H1 (cell line): ENCODE results near the gene TBC1D10A. TPM values are rescaled to one million over a fixed set of nuclear protein-coding genes. Genes with fewer than 3 reads are reported as not detected.

Source experiments
- CTCF ChIA-PET: fragments of 300-600 bp; sonication (Branson Sonifier 250); formaldehyde crosslinking; loops from one replicate; lab custom pipeline; 2021; ENCODE audit not compliant: partially characterized antibody; lab: Charles Lee
- POLR2A ChIA-PET: fragments of 300-600 bp; sonication (Branson Sonifier 250); formaldehyde crosslinking; loops from one replicate; lab custom pipeline; 2021; ENCODE audit warnings: inconsistent platforms; ENCODE audit not compliant: partially characterized antibody; lab: Charles Lee
- DNase-seq, 2 experiments: peaks; one replicate each; pipeline versions ENCODE4 v3.0.0 to v3.0.0-alpha.2; 2010 to 2022; ENCODE audit warnings: low spot score in 2 of 2, low read depth in 1 of 2, mixed read lengths in 1 of 2
- FAIRE-seq: peaks from 2 replicates; lab custom pipeline; 2011; peaks lifted over from hg19 to GRCh38; lab: Jason Lieb, UNC
- H2AFZ ChIP-seq: 2 replicates; pipeline ENCODE4 v1.8.1; 2012; ENCODE audit warnings: low read length, inconsistent platforms
- H2AK5ac ChIP-seq: 2 replicates; pipeline ENCODE4 v1.6.1; 2013; ENCODE audit warnings: low read depth, low read length
- H2BK120ac ChIP-seq: replicated peaks from 2 replicates; pipeline ENCODE3; 2013; ENCODE audit warnings: low read depth, low read length, inconsistent platforms
- H2BK12ac ChIP-seq: 2 replicates; pipeline ENCODE4 v1.6.1; 2013; ENCODE audit warnings: low read depth, low read length
- H2BK15ac ChIP-seq: 2 replicates; pipeline ENCODE4 v1.6.1; 2013; ENCODE audit warnings: low read length
- H2BK20ac ChIP-seq: 2 replicates; pipeline ENCODE4 v1.6.1; 2013; ENCODE audit warnings: low read length
- H2BK5ac ChIP-seq: 2 replicates; pipeline ENCODE4 v1.6.1; 2013; ENCODE audit warnings: low read depth, low read length
- H3K14ac ChIP-seq: 2 replicates; pipeline ENCODE4 v1.6.1; 2013; ENCODE audit warnings: inconsistent platforms; ENCODE audit not compliant: insufficient read length
- H3K18ac ChIP-seq: 2 replicates; pipeline ENCODE4 v1.6.1; 2013; ENCODE audit warnings: low read length; ENCODE audit errors: extremely low read depth
- H3K23ac ChIP-seq: 2 replicates; pipeline ENCODE4 v1.6.1; 2013; ENCODE audit warnings: inconsistent platforms; ENCODE audit not compliant: insufficient read length
- H3K23me2 ChIP-seq: 2 replicates; pipeline ENCODE4 v1.6.1; 2013; ENCODE audit warnings: low read depth, low read length
- H3K27ac ChIP-seq: 2 replicates; pipeline ENCODE4 v1.6.1; 2011; ENCODE audit warnings: low read depth, low read length, inconsistent platforms
- H3K27me3 ChIP-seq, 4 experiments: replicated peaks in 1 of 4; 1 replicate in 1 of 4; 2 replicates in 3 of 4; pipeline versions ENCODE4 v1.6.1 to v1.8.1; 2011 to 2013; ENCODE audit warnings: low read length in 3 of 4, mild to moderate bottlenecking in 3 of 4, inconsistent platforms in 2 of 4, mixed read lengths in 2 of 4, moderate library complexity in 1 of 4; ENCODE audit not compliant: control insufficient read depth in 3 of 4, insufficient read depth in 3 of 4; ENCODE audit errors: extremely low read depth in 1 of 4
- H3K36me3 ChIP-seq, 4 experiments: 2 replicates each; pipeline versions ENCODE4 v1.6.1 to v1.8.1; 2011 to 2013; ENCODE audit warnings: mild to moderate bottlenecking in 4 of 4, low read length in 3 of 4, moderate library complexity in 2 of 4, control low read depth in 1 of 4, inconsistent platforms in 1 of 4; ENCODE audit not compliant: insufficient read depth in 4 of 4, control insufficient read depth in 2 of 4
- H3K4ac ChIP-seq: replicated peaks from 2 replicates; pipeline ENCODE3; 2013; ENCODE audit warnings: low read length, low read depth, mixed read lengths, inconsistent platforms; ENCODE audit not compliant: insufficient read length
- H3K4me1 ChIP-seq, 4 experiments: replicated peaks in 1 of 4; 1 replicate in 1 of 4; 2 replicates in 3 of 4; pipeline versions ENCODE4 v1.6.1 to v1.8.1; 2011 to 2013; ENCODE audit warnings: low read length in 3 of 4, inconsistent platforms in 2 of 4, mixed read lengths in 1 of 4; ENCODE audit not compliant: insufficient read depth in 4 of 4, control insufficient read depth in 3 of 4
- H3K4me2 ChIP-seq, 2 experiments: 2 replicates each; pipeline versions ENCODE4 v1.6.1 to v1.8.1; 2011 to 2013; ENCODE audit warnings: low read depth in 2 of 2, low read length in 2 of 2, control low read depth in 1 of 2, inconsistent platforms in 1 of 2, mild to moderate bottlenecking in 1 of 2; ENCODE audit not compliant: insufficient read depth in 1 of 2
- H3K4me3 ChIP-seq, 4 experiments: fragments of 200-600, 300-600 bp in 1 of 4; sonication (generic), shearing (Covaris generic), sonication (Bioruptor Twin) in 1 of 4; 2 replicates each; pipeline versions ENCODE4 v1.5.1 to v1.8.1; 2011 to 2016; ENCODE audit warnings: low read length in 4 of 4, low read depth in 3 of 4, control low read depth in 2 of 4, inconsistent platforms in 2 of 4, mild to moderate bottlenecking in 2 of 4, mixed read lengths in 1 of 4, moderate library complexity in 1 of 4; ENCODE audit not compliant: insufficient read depth in 2 of 4; ENCODE audit errors: extremely low read depth in 1 of 4
- H3K56ac ChIP-seq: replicated peaks from 2 replicates; pipeline ENCODE3; 2013; ENCODE audit warnings: low read depth, mild to moderate bottlenecking, mixed read lengths, low read length, inconsistent platforms; ENCODE audit not compliant: insufficient read length
- H3K79me1 ChIP-seq: 2 replicates; pipeline ENCODE4 v1.6.1; 2013; ENCODE audit warnings: low read depth, low read length, control low read depth
- H3K79me2 ChIP-seq, 2 experiments: 2 replicates each; pipeline versions ENCODE4 v1.6.1 to v1.8.1; 2012 to 2013; ENCODE audit warnings: low read length in 2 of 2, mild to moderate bottlenecking in 2 of 2, inconsistent platforms in 1 of 2; ENCODE audit not compliant: insufficient read depth in 2 of 2, control insufficient read depth in 1 of 2
- H3K9ac ChIP-seq, 4 experiments: replicated peaks in 1 of 4; 1 replicate in 1 of 4; 2 replicates in 3 of 4; pipeline versions ENCODE4 v1.6.1 to v1.8.1; 2011 to 2013; ENCODE audit warnings: low read depth in 3 of 4, low read length in 3 of 4, control low read depth in 2 of 4, mild to moderate bottlenecking in 2 of 4, moderate library complexity in 2 of 4, inconsistent platforms in 1 of 4; ENCODE audit errors: extremely low read depth in 1 of 4
- H3K9me3 ChIP-seq, 2 experiments: 2 replicates each; pipeline versions ENCODE4 v1.6.1 to v1.8.1; 2012 to 2013; ENCODE audit warnings: mild to moderate bottlenecking in 2 of 2, moderate library complexity in 2 of 2, control low read depth in 1 of 2, inconsistent platforms in 1 of 2, low read depth in 1 of 2, low read length in 1 of 2, mixed read lengths in 1 of 2; ENCODE audit not compliant: insufficient read depth in 2 of 2
- H4K20me1 ChIP-seq, 2 experiments: replicated peaks in 1 of 2; 2 replicates each; pipeline versions ENCODE3 to v1.8.1; 2011 to 2013; ENCODE audit warnings: inconsistent platforms in 2 of 2, low read length in 2 of 2, mild to moderate bottlenecking in 1 of 2; ENCODE audit not compliant: insufficient read depth in 2 of 2, control insufficient read depth in 1 of 2
- H4K5ac ChIP-seq: 2 replicates; pipeline ENCODE4 v1.6.1; 2013; ENCODE audit warnings: low read length, low read depth, mixed read lengths, inconsistent platforms; ENCODE audit not compliant: insufficient read length
- H4K8ac ChIP-seq: 2 replicates; pipeline ENCODE4 v1.8.0; 2013; ENCODE audit warnings: mild to moderate bottlenecking, moderate library complexity, low read length, inconsistent platforms; ENCODE audit not compliant: insufficient read depth; ENCODE audit errors: extremely low read depth
- H4K91ac ChIP-seq: replicated peaks from 2 replicates; pipeline ENCODE3; 2013; ENCODE audit warnings: low read length, mixed read lengths, inconsistent platforms; ENCODE audit not compliant: insufficient read length
- CHD1 ChIP-seq: IDR thresholded peaks from 2 replicates; pipeline ENCODE4 v1.6.1; 2012; ENCODE audit warnings: low read depth, low read length, improper control_type of control experiment
- GABPA ChIP-seq: IDR thresholded peaks from 2 replicates; pipeline ENCODE4 v1.6.1; 2011; ENCODE audit warnings: mild to moderate bottlenecking, low read length, moderate library complexity, borderline replicate concordance; ENCODE audit not compliant: insufficient read depth
- JUND ChIP-seq: IDR thresholded peaks from 2 replicates; pipeline ENCODE4 v1.6.1; 2011; ENCODE audit warnings: mild to moderate bottlenecking, improper control_type of control experiment, low read length
- NANOG ChIP-seq: IDR thresholded peaks from 2 replicates; pipeline ENCODE4 v1.6.1; 2011; ENCODE audit warnings: low read length, low read depth, mild to moderate bottlenecking, inconsistent platforms; ENCODE audit not compliant: insufficient read depth, poor library complexity, severe bottlenecking
- USF2 ChIP-seq: IDR thresholded peaks from 2 replicates; pipeline ENCODE4 v1.6.1; 2011; ENCODE audit warnings: low read length, improper control_type of control experiment
- WGBS, 2 experiments: shearing (Covaris generic) in 1 of 2; methylation state at CpG; one replicate each; pipeline versions ENCODE4 v1.1.6 to v1.1.7; 2013 to 2015; ENCODE audit warnings: low lambda C conversion rate in 2 of 2, mixed read lengths in 2 of 2, inconsistent platforms in 1 of 2, low coverage in 1 of 2, missing lambda C conversion rate in 1 of 2; ENCODE audit not compliant: insufficient replicate concordance in 2 of 2, insufficient coverage in 1 of 2, insufficient read length in 1 of 2; ENCODE audit errors: extremely low coverage in 1 of 2, missing lambda C conversion rate in 1 of 2; 5-methylcytosine and 5-hydroxymethylcytosine counted together
- polyA plus RNA-seq, 7 experiments: library from polyadenylated mRNA; depleted of rRNA in 3 of 7; stranded (reverse) in 5 of 7; unstranded in 2 of 7; fragments of >200 nt in 5 of 7; fragments of 200-250 nt in 2 of 7; gene quantifications; 1 replicate in 5 of 7; 2 replicates in 1 of 7; 4 replicates in 1 of 7; pipeline versions ENCODE4 v1.2.1 to v1.2.3, GENCODE V29; 2011 to 2013; ENCODE audit warnings: missing spikeins in 2 of 7, mixed read lengths in 2 of 7
- total RNA-seq: library from RNA; stranded (reverse); fragmentation: NEBNext Ultra II Directional; extraction: Animal tissue kit (Norgen Biotek cat#: 25700); gene quantifications from 2 replicates; pipeline ENCODE4 v1.2.1, GENCODE V29; 2021

TBC1D10A gene
- total and polyA plus RNA-seq, 2 of the 8 experiments (the other 6 are each of a cell fraction or from before 2014, with no cell fraction given), result 5.4 to 7.0 TPM

DNA sequence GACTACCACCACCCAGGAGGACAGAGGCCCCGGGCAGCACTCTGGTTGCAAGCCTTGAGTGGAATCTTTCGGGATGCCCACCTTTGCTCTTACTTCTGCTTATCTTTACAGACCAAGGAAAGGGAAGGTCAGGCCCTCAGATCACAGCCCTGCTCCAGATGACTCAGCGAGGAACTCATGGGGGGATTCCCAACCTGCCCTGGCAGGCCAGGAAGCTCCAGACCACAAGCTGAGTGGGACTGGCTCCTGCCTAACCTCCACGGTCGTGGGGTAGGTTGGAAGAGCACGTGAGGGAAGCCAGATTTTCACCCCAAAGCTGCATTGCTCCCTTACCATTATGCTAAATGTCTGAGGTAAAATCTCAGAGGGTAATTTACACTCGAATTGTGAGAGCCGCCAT, 11.8 kb downstream of the TBC1D10A start:
- DNase-seq, result no peak
- Histone ChIP-seq H3K4me2 (no peak overlapping the region), H4K8ac (no peak overlapping the region), H3K4ac (no peak overlapping the region), H3K79me2 (no peaks in the 10 kb centered on the region), H4K91ac (no peak overlapping the region), H4K5ac (no peak overlapping the region), H3K4me3 (no peak overlapping the region), H4K20me1 (peaks cover 0 to 2% of the 10 kb centered on the region in 2 experiments), H2AK5ac (no peak overlapping the region)
- CTCF ChIA-PET, result interaction anchor here (0.6 to 20.1 kb wide), 2 partner anchors 19 to 26 kb away, joined by 3 to 203 read pairs; partner anchors contain the start of gene CASTOR1
- WGBS, 2 experiments, result 82% methylated on average over 8 of the region's 8 CpGs; no CpG with 5 or more reads in 1 of the 2 experiments
- TF ChIP-seq NANOG (no peak), JUND (no peak), GABPA (no peak), USF2 (no peak), CHD1 (no peak)
- TF ChIP-seq, all 59 proteins: peak for 0
- no peak for FAIRE-seq
- H3K23ac ChIP-seq, result no peak overlapping the region
- H3K9ac ChIP-seq, result no peak overlapping the region
- no peaks in the 10 kb centered on the region for H3K36me3 ChIP-seq
- no peak overlapping the region for H3K27ac ChIP-seq
- H3K23me2 ChIP-seq, result no peaks in the 10 kb centered on the region
- H2BK15ac ChIP-seq, result no peak overlapping the region
- H3K56ac ChIP-seq, result no peak overlapping the region
- H2AFZ ChIP-seq, result no peak overlapping the region
- H3K27me3 ChIP-seq, result no peaks in the 10 kb centered on the region
- no peak overlapping the region for H2BK5ac ChIP-seq
- POLR2A ChIA-PET, result interaction anchor here (1.0 kb wide), 1 partner anchor 11 kb away, joined by 3 read pairs; no protein-coding TSS in a partner anchor
- peaks cover 5% of the 10 kb centered on the region; the same call in 1 of the 2 replicates for H3K79me1 ChIP-seq
- no peak overlapping the region for H3K18ac ChIP-seq
- H2BK120ac ChIP-seq, result no peak overlapping the region
- H3K14ac ChIP-seq, result no peak overlapping the region
- H3K9me3 ChIP-seq, result no peaks in the 10 kb centered on the region
- H3K4me1 ChIP-seq, result peaks cover 0 to 5% (median 1%) of the 10 kb centered on the region in 4 experiments; a peak in 3 of 7 replicates
- no peak overlapping the region for H2BK12ac ChIP-seq
- no peak overlapping the region for H2BK20ac ChIP-seq
